ENCODE results near the gene SRBD1. TPM values are rescaled to one million over a fixed set of nuclear protein-coding genes. Genes with fewer than 3 reads are reported as not detected.
A peak's percentile ranks its signal among the peaks of the same experiment; 100 is the strongest.

Gene SRBD1
- total RNA-seq, 8 experiments from 2014 or later = 17.0 to 27.1 (median 20.4) TPM

DNA sequence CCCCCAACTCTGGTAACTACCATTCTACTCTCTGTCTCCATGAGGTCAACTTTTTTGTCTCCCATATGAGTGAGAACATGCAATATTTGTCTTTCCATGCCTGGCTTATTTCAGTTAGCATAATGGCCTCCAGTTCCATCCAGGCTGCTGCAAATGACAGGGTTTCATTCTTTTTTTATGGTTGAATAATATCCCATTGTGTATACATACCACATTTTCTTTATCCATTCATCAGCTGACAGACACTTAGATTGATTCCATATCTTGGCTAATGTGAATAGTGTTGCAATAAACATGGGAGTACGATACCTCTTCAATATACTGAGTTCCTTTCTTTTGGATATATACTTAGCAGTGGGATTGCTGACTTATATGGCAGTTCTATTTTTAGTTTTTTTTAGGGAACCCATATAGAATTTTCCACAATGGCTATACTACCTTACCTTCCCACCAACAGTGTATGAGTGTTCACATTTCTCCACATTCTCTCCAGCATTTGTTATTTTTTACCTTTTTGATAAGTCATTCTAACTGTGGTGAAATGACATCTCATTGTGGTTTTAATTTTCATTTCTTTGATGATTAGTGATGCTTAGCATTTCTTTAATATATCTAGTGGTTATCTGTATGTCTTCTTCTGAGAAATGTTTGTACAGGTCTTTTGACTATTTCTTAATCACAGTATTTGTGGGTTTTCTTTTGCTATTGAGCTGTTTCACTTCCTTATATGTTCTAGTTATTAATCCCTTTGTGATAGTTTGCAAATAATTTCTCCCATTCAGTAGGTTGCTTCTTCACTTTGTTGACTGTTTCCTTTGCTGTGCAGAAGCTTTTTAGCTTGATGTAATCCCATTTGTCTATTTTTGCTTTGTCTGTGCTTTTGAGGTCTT is 112.2 kb downstream of the SRBD1 start:
- 80 to 100% (median 100%) methylated on average over 1 of the region's 1 CpG; no CpG with 5 or more reads in 3 of the 10 experiments for WGBS, 10 experiments
- in situ Hi-C loops (cut with MboI; ENCODE audit: low pct_unique_long_range_greater_than_20kb in 2 of 9, low sequenced_read_pairs in 9 of 9, unreplicated experiment in 9 of 9) = loop anchor here (10.0 to 25.0 kb wide), 3 partner anchors 512 to 524 kb away; no protein-coding TSS in a partner anchor
- no peak for ATAC-seq (replicated peaks in 6 of 8)
- Histone ChIP-seq H3K4me3 (no peak overlapping the region), H3K4me1 (replicated peaks in 1 of 2) (no peaks in the 10 kb centered on the region), H3K27ac (no peak overlapping the region)

DNA sequence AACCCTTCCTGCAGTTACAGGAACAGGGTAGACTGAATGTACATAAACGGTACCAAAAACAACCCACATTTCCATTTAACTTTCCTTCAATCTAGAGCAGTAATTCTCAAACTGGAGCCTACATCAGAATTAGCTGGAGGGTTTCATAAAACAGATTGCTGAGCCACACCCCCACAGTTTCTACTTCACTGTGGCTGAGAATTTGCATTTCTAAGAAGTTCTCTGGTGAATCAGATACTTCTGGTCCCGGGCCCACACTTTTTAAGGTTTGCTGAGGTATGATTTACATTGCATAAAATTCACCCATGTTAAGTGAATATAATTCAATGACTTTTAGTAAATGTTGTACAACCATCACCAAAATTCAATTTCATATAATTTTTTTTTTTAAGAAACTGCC is 113.7 kb downstream of the SRBD1 start:
- no peaks in the 10 kb centered on the region for H3K4me1 ChIP-seq (replicated peaks in 1 of 2)
- ATAC-seq (replicated peaks in 6 of 8) = peak in 3 of 8 experiments; percentile 94 to 97 (median 96)
- in situ Hi-C loops (cut with MboI; ENCODE audit: low pct_unique_long_range_greater_than_20kb in 2 of 9, low sequenced_read_pairs in 9 of 9, unreplicated experiment in 9 of 9) = loop anchor here (10.0 to 25.0 kb wide), 3 partner anchors 510 to 523 kb away; no protein-coding TSS in a partner anchor
- WGBS, 10 experiments = 0 to 100% (median 49%) methylated on average over 1 to 2 of the region's 2 CpGs; no CpG with 5 or more reads in 1 of the 10 experiments
- no peak overlapping the region for H3K27ac ChIP-seq
- no peak overlapping the region for H3K4me3 ChIP-seq

GRCh38 chr2:45496869-45497268 is 114.2 kb downstream of the SRBD1 start:
- H3K27ac ChIP-seq = no peak overlapping the region
- in situ Hi-C loops (cut with MboI; ENCODE audit: low pct_unique_long_range_greater_than_20kb in 2 of 9, low sequenced_read_pairs in 9 of 9, unreplicated experiment in 9 of 9) = loop anchor here (10.0 to 25.0 kb wide), 3 partner anchors 510 to 522 kb away; no protein-coding TSS in a partner anchor
- ATAC-seq (replicated peaks in 6 of 8) = peak in 2 of 8 experiments; percentile 43 to 68
- WGBS, 10 experiments = 20 to 100% (median 91%) methylated on average over 1 to 2 of the region's 2 CpGs; no CpG with 5 or more reads in 1 of the 10 experiments
- H3K4me1 ChIP-seq (replicated peaks in 1 of 2) = no peaks in the 10 kb centered on the region
- H3K4me3 ChIP-seq = no peak overlapping the region

GRCh38 chr2:45494978-45495293 is 116.1 kb downstream of the SRBD1 start:
- no peak overlapping the region for H3K4me3 ChIP-seq
- in situ Hi-C loops (cut with MboI; ENCODE audit: low pct_unique_long_range_greater_than_20kb in 2 of 9, low sequenced_read_pairs in 9 of 9, unreplicated experiment in 9 of 9) = loop anchor here (10.0 to 25.0 kb wide), 3 partner anchors 508 to 520 kb away; no protein-coding TSS in a partner anchor
- 0 to 50% (median 20%) methylated on average over 1 of the region's 1 CpG; no CpG with 5 or more reads in 3 of the 10 experiments for WGBS, 10 experiments
- ATAC-seq (replicated peaks in 6 of 8) = no peak
- no peak overlapping the region for H3K27ac ChIP-seq
- no peaks in the 10 kb centered on the region for H3K4me1 ChIP-seq (replicated peaks in 1 of 2)

GRCh38 chr2:45494275-45494977 is 116.6 kb downstream of the SRBD1 start:
- H3K4me1 ChIP-seq (replicated peaks in 1 of 2) = no peaks in the 10 kb centered on the region
- no peak for ATAC-seq (replicated peaks in 6 of 8)
- in situ Hi-C loops (cut with MboI; ENCODE audit: low pct_unique_long_range_greater_than_20kb in 2 of 9, low sequenced_read_pairs in 9 of 9, unreplicated experiment in 9 of 9) = loop anchor here (10.0 to 25.0 kb wide), 3 partner anchors 507 to 520 kb away; no protein-coding TSS in a partner anchor
- no peak overlapping the region for H3K4me3 ChIP-seq
- 0 to 21% (median 7%) methylated on average over 1 to 2 of the region's 2 CpGs; no CpG with 5 or more reads in 1 of the 10 experiments for WGBS, 10 experiments
- no peak overlapping the region for H3K27ac ChIP-seq

GRCh38 chr2:45484965-45485364 is 126.1 kb downstream of the SRBD1 start:
- in situ Hi-C loops (cut with MboI; ENCODE audit: low pct_unique_long_range_greater_than_20kb in 2 of 9, low sequenced_read_pairs in 9 of 9, unreplicated experiment in 9 of 9) = loop anchor here in 1 of 9 experiments (25.0 kb wide), 1 partner anchor 498 kb away; no protein-coding TSS in a partner anchor
- no peak overlapping the region for H3K27ac ChIP-seq
- 0 to 100% (median 93%) methylated on average over 1 to 3 of the region's 3 CpGs; no CpG with 5 or more reads in 2 of the 10 experiments for WGBS, 10 experiments

GRCh38 chr2:45483997-45484396 is 127.1 kb downstream of the SRBD1 start:
- in situ Hi-C loops (cut with MboI; ENCODE audit: low pct_unique_long_range_greater_than_20kb in 2 of 9, low sequenced_read_pairs in 9 of 9, unreplicated experiment in 9 of 9) = loop anchor here in 1 of 9 experiments (25.0 kb wide), 1 partner anchor 497 kb away; no protein-coding TSS in a partner anchor
- Histone ChIP-seq H3K4me1 (replicated peaks in 1 of 2) (no peaks in the 10 kb centered on the region), H3K4me3 (no peak overlapping the region), H3K27ac (no peak overlapping the region)
- ATAC-seq (replicated peaks in 6 of 8) = peak in 2 of 8 experiments; percentile 26 to 35

More at GRCh38 chr2:45484965-45485364, 126.1 kb downstream of the SRBD1 start:
- no peak for ATAC-seq (replicated peaks in 6 of 8)
- Histone ChIP-seq H3K4me3 (no peak overlapping the region), H3K4me1 (replicated peaks in 1 of 2) (no peaks in the 10 kb centered on the region)

GRCh38 chr2:45477546-45477945 is 133.5 kb downstream of the SRBD1 start:
- ATAC-seq (replicated peaks in 6 of 8) = peak in 1 of 8 experiments; percentile 35
- Histone ChIP-seq H3K4me3 (no peak overlapping the region), H3K4me1 (replicated peaks in 1 of 2) (no peaks in the 10 kb centered on the region), H3K27ac (no peak overlapping the region)
- 83 to 100% (median 100%) methylated on average over 1 of the region's 1 CpG; no CpG with 5 or more reads in 3 of the 10 experiments for WGBS, 10 experiments
- in situ Hi-C loops (cut with MboI; ENCODE audit: low pct_unique_long_range_greater_than_20kb in 2 of 9, low sequenced_read_pairs in 9 of 9, unreplicated experiment in 9 of 9) = loop anchor here in 1 of 9 experiments (25.0 kb wide), 1 partner anchor 490 kb away; no protein-coding TSS in a partner anchor

- in situ Hi-C loops (cut with MboI; ENCODE audit: low pct_unique_long_range_greater_than_20kb in 2 of 9, low sequenced_read_pairs in 9 of 9, unreplicated experiment in 9 of 9) = no loop called here
- WGBS, 10 experiments = 55 to 100% (median 88%) methylated on average over 1 to 3 of the region's 3 CpGs
- Histone ChIP-seq H3K27ac (no peak overlapping the region), H3K4me3 (no peak overlapping the region), H3K4me1 (replicated peaks in 1 of 2) (no peaks in the 10 kb centered on the region)
- no peak for ATAC-seq (replicated peaks in 6 of 8)
Measured at GRCh38 chr2:45470531-45470930, 140.5 kb downstream of the SRBD1 start.

DNA sequence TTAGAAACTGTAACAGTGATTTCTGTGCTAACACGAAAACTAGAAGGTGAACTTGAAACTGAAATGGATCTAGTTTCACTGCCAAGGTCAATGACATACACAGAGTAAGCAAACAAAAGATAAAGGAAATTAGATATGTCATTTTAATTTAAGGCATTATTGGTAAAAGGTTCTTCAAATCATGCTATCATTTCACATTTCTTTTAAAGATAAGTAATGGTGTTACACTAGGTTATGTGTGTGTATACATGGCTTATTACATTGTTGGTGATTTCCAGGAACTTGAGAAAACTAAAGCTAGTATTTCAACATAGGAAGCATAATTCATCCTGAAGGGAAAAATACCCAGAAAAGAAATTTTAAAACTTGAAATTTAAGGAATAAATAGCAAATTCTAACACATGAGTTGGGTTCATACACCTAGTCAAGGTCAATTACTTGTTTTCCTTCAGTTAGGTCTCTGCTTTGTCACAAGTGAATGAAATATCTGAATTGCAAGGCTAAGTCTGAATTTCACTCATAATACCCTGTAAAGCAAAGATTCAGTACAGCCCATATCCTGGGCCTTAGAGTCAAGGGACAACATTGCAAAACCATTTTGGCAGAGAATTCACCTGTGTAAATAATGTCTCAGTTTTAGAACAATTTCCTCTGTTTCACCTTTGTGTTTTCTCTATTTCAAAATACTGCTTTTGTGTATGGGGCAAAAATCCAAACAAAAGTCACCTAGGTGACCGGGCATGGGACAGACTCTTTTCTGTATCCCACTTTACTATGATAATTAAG is 141.6 kb downstream of the SRBD1 start:
- H3K4me3 ChIP-seq = no peak overlapping the region
- H3K4me1 ChIP-seq (replicated peaks in 1 of 2) = no peaks in the 10 kb centered on the region
- no peak overlapping the region for H3K27ac ChIP-seq
- peak in 1 of 8 experiments; percentile 48 for ATAC-seq (replicated peaks in 6 of 8)
- 45 to 100% (median 88%) methylated on average over 1 to 2 of the region's 2 CpGs for WGBS, 10 experiments
- in situ Hi-C loops (cut with MboI; ENCODE audit: low pct_unique_long_range_greater_than_20kb in 2 of 9, low sequenced_read_pairs in 9 of 9, unreplicated experiment in 9 of 9) = no loop called here

GRCh38 chr2:45468279-45468678 is 142.8 kb downstream of the SRBD1 start:
- in situ Hi-C loops (cut with MboI; ENCODE audit: low pct_unique_long_range_greater_than_20kb in 2 of 9, low sequenced_read_pairs in 9 of 9, unreplicated experiment in 9 of 9) = no loop called here
- WGBS, 10 experiments = 78 to 100% (median 98%) methylated on average over 1 to 4 of the region's 4 CpGs; no CpG with 5 or more reads in 2 of the 10 experiments
- Histone ChIP-seq H3K4me1 (replicated peaks in 1 of 2) (no peaks in the 10 kb centered on the region), H3K27ac (no peak overlapping the region), H3K4me3 (no peak overlapping the region)
- ATAC-seq (replicated peaks in 6 of 8) = no peak

DNA sequence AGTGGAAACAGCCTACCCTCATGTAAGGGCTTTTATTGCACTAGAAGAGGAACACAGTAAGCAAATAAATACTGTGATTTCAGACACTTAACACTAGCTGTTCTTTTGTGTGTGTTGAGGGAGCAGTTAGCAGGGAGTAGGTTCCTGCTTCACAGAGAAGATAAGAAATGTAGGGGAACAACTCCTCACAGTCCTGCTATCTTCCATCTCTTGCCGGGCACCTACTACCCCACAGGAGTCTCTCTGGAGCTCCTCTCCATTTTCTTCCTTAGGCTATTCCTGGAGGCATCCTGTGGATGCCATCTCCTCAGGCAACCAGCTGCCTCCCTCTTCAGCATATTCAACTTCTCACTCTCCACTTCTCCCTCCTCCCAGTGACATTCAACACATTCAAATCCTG is 145.0 kb downstream of the SRBD1 start:
- ATAC-seq (replicated peaks in 6 of 8) = peak in 3 of 8 experiments; percentile 72 to 81 (median 75)
- in situ Hi-C loops (cut with MboI; ENCODE audit: low pct_unique_long_range_greater_than_20kb in 2 of 9, low sequenced_read_pairs in 9 of 9, unreplicated experiment in 9 of 9) = no loop called here
- Histone ChIP-seq H3K4me1 (replicated peaks in 1 of 2) (no peaks in the 10 kb centered on the region), H3K4me3 (no peak overlapping the region), H3K27ac (no peak overlapping the region)
- 11 to 71% (median 43%) methylated on average over 1 of the region's 1 CpG; no CpG with 5 or more reads in 3 of the 10 experiments for WGBS, 10 experiments
